GM12801 (cell line): ENCODE results near the gene STK39.

Experiments
- TF ChIP-seq, protein P1 (sequence below): IDR thresholded peaks from one replicate; pipeline ENCODE4 v1.5.1; 2011; ENCODE audit warnings: control low read depth; ENCODE audit not compliant: insufficient read length; ENCODE audit errors: extremely low read depth

Gene STK39

DNA sequence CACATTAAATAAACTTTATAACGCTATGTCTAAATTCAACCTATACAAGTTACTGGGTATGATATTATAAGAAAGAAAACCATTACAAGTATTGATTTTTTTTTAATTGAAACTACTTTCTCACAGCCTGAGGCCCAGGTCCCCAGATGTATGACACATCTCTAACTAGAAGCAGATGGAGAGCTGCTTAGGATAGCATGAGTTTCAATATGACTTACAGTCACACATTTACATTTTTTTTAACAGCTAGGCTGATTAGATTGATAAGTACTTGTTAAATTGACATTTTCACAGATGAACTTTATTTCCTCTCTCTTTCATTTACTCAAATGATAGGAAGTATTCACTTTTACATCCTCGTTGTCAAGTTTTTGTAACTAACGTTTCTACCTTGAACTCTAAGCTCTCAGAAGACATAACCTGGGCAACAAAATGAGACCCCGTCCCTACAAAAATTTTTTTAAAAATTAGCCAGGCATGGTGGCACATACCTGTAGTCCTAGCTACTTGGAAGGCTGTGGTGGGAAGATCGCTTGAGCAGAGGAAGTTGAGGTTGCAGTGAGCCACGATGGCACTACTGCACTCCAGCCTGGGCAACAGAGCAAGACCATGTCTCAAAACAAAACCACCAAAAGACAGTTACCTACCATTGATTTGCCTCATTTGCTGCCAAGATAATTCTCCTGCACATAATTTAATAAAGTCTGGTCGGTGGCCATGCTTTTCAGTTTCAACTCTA is 52.4 kb downstream of the STK39 start:
- TF ChIP-seq, protein P1, sequence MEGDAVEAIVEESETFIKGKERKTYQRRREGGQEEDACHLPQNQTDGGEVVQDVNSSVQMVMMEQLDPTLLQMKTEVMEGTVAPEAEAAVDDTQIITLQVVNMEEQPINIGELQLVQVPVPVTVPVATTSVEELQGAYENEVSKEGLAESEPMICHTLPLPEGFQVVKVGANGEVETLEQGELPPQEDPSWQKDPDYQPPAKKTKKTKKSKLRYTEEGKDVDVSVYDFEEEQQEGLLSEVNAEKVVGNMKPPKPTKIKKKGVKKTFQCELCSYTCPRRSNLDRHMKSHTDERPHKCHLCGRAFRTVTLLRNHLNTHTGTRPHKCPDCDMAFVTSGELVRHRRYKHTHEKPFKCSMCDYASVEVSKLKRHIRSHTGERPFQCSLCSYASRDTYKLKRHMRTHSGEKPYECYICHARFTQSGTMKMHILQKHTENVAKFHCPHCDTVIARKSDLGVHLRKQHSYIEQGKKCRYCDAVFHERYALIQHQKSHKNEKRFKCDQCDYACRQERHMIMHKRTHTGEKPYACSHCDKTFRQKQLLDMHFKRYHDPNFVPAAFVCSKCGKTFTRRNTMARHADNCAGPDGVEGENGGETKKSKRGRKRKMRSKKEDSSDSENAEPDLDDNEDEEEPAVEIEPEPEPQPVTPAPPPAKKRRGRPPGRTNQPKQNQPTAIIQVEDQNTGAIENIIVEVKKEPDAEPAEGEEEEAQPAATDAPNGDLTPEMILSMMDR = no peak

DNA sequence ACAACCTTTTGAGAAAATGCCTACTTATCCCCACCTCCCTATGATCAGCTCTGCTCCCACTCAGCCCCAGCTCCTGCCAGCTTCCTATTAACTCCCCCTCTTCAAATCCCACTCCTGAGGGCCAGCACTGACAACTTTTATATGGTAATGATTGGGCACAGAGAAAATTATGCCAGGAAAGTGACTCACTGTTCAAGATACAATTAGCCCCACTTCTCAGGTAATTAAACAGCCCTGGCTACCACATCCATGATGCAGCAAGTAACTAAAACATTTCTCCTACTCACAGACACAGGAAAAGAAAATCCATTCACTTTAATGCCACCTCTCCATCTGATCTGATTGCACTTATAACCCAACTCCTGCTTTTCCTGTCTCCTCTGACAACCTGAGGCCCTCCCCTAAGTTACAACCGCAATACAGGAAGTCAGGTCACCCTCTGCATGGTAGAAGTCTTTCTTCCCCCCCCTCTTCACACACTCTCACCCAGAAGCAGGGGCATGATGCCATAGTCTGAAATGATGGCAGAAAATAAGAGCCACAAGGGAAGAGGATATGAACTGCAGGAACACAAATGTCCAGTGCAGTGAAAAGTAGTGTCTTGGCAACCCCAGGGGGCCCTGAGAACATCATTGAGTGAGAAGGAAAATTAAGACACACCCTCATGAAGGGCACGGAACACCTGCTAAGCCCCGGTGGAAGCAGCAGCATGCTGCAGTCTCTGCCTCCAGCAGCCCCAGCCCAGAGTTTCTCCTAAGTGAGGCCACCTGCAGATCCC is 54.4 kb downstream of the STK39 start:
- TF ChIP-seq, protein P1 = no peak

DNA sequence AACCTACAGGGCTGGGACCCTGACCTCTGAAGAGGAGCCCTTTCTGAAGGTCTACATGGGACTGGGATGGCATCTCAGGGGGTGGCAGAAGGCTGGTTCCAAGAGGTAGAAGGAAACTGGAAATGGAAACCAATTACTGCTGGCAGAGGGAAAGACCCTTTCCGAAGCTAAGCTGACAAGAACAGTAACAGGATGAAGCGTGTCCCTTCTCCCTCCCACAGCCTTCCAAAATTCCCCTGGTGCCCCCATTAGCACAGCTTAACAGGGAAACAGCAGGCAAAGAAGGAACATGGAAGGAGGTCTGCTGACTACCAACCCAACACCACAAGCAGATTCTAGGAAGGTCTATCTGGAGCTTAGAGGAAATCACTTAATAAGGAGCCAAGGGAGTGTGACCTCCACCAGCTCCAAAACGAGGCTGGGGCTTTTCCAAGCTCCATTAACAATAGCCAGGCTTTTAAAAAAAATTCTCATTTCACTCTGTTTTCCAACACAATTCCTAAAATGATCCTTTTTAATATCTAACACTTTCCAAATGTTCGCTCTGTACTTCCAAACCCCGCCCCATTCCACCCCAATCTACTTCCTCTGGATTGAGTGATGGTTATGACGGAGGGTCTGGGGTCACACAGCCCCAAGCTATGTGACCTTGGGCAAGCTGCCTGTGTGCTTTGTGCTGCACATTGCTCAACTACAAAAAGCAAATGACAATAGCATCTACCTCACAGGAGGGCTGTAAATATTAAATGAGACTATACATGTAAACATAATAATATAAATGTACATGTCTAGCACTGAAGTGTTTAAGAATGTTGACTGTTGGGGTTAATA is 55.2 kb downstream of the STK39 start:
- TF ChIP-seq, protein P1 = no peak

DNA sequence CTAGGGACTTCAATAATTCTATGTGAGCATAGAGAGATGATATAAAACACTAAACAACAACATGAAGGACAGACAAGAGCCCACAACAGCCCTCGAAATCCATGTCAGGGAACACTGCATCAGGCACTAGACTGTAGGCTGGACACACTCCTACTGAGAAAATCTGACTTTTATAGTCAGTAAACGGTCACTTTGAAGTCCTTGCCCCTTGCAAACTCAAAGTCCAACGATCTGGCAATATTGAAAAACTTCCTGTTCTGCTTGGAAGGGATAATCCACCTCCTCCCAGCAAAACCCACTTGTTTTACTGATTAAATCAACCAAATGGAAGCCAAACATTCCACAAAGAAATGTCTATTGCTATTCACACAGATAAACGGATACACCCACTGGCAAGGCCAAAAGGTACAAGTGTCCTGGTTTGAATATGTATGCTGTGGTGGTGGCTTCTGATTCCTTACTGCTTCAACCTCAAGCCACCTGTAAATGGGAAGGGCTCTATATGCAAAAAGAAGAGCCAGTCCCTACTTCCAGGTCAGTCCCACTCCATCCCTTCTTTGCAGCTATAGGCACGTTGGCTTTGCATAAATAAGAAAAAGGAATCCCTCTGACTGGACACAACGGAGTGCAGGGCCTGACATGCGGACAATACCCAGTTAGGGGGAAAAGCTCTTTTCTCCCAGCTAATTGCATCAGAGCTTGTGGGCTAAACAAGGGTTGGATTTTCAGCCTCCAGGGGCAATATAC is 56.6 kb downstream of the STK39 start:
- TF ChIP-seq, protein P1 = no peak

DNA sequence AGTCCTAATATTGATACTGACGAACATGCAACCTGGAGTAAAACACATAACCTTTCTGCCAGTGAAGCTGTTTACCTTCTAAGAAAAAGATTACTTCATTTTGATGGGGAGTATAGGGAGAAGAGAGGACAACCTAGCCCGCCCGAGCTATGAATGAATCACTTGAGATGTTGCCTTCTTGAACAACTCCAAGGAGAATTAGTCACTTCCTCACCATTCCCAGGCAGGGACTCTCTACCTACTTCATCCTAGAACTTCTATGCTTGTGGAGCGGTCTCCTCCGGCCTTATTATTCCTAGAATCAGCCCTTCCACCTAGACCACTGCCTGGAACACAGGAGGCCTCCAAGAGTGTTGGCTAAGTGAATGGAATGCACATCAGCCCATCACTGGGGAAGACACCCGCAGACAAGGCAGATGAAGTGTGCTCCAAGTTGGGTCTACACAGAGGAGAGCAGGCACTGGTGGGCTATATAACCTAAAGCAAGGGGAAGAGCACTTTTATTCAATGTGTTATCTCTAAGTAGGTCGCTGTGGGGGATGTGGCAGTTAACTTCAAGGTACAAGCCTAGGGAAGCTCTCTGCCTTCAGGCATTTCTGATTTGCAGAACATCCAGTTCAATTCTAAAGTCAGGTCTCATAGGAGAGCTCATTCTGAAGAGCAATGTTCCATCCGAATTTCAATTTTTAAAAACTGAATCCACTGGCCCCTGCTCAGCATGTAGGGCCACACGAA is 57.4 kb downstream of the STK39 start:
- TF ChIP-seq, protein P1 = no peak

DNA sequence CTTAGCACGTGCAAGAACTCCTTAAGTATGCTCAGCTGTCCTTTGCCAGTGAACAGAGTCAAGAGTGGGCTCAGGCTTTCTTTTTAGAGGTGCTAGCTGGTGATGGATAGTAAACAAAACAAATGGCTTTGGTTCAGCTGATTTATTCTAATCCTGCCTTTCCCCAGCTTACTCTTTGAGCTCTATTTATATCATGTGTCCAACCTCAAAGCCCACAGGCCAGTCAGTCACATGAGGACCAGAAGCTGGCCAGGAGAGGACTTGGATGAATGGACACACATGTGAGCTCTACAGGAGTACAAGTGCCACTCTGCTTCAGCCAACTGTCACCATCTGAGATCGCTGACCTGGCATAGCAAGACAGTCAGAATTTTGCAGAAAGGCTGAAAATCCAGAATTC is 59.4 kb downstream of the STK39 start:
- TF ChIP-seq, protein P1 = no peak
